ENCODE measurements around the gene NOVA1.

NOVA1 gene

DNA sequence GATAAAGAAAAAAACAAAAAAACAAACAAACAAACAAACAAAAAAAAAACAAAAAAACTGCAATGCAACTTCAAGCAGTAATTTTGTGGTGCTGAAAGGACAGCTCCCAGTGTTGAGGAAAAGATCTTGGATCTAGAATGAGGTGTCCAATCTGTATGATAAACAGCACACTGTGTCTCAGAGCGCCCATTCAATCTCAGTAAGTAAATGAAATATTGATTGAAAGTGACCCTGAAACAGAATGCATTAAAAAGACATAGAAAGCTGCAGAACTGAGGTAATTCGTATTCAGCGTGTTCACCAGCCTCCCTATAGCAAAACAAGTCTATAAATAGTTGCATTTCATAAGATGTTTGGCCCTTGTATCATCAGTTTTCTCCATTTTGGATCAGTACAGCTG, 153.0 kb downstream of the NOVA1 start:
- DNase-seq (ENCODE audit: low read depth), result no peak

DNA sequence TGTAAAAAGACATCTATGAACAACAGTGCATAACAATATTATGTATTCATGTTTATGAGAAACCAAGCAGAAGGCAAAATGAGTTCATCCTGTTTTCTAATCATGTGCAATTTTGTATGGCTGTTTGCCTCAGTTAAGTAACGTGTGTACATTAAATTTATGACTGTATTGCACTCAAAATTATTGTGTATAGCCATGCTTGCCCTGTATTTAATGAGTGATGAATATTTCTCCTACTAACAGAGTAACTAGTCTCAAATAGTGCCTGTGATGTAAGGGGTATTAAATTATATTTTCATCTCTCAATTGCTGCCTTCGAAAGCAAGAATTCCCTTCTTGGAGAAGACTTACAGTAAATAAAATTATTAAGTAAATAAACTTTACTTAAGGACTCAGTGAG, 154.2 kb downstream of the NOVA1 start:
- DNase-seq (ENCODE audit: low read depth), result no peak

DNA sequence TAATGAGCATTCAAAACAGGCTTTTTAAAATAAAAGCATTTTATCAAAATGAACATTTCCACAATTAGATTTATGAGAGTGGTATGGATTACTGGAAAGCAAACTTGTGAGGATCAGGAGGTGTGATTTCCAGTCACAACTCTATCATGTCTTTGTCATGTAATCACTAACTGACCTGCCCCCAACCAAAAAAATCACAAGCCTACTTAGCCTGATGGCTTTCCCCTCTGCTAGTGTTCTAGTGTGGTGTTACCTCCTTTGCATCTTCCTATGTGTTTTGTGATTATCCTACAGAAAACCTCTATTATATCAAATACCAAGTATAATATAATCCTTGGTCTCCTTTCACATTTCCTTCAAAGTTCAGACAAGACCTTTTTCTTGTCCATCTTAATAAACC, 168.6 kb downstream of the NOVA1 start:
- DNase-seq (ENCODE audit: low read depth), result no peak

DNA sequence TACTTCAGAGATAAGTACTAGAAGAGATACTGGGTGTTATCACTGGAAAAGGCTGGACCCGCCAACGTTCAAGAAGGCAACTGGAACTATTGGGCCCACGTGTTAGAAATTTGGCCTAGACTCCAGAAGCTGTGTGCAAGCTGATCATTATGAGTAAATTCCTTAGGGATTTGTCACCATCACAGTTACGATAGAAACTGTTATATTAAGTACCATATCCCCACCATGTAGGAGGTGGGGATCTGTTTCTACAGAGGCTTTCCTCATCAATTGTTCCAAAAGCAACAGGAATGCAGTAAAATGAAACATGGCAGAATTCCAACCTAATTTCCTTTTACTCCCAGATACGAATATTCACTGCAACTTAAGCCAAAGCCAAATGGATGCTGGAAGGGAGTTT, 170.7 kb downstream of the NOVA1 start:
- DNase-seq (ENCODE audit: low read depth), result no peak

DNA sequence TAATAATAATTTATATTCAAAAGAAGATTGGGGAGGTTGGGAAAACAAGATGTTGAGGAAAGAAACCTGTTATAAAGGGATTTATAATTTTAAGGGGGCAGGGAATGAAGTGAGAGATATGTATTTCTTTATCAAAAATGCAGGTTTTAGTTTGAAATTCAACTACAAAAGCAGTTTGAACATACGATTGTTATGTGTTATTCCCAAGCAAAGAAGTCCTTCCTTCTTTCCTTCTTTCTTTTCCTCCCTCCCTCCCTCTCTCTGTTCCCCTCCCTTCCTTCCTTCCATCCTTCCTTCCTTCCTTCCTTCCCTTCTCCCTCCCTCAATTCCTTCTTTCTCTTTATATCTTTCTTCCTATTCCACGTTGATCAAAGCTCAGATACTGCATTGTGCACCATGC, 173.3 kb downstream of the NOVA1 start:
- no peak for DNase-seq (ENCODE audit: low read depth)

DNA sequence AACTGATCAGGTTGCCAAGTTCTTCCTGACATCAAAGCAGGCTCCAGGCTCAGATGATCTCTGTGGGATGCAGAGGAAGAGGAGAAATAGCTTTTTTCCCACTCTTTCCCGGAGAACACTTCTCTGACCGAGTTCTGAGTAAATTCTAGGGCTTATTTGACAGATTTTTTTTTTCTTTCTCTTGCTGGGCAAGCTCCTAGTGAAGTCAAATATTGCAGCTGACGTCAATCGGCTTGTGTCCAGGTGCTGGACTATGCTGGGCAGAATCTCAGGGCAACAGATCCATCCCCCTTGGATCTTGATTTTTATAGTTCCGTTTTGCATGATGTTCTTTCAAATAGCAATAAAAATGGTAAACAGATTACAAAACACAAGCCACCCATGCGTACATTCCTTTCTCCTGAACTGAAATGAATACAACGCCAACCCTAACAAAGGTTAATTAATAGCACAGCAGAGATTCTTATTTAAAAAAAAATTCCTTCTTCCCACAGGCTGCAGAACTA, 182.2 kb downstream of the NOVA1 start:
- DNase-seq (ENCODE audit: low read depth), result no peak

- no peak for DNase-seq (ENCODE audit: low read depth)
These were observed 182.9 kb downstream of the NOVA1 start for GRCh38 chr14:26414926-26415325.

GRCh38 chr14:26414103-26414502, 183.7 kb downstream of the NOVA1 start:
- no peak for DNase-seq (ENCODE audit: low read depth)

DNA sequence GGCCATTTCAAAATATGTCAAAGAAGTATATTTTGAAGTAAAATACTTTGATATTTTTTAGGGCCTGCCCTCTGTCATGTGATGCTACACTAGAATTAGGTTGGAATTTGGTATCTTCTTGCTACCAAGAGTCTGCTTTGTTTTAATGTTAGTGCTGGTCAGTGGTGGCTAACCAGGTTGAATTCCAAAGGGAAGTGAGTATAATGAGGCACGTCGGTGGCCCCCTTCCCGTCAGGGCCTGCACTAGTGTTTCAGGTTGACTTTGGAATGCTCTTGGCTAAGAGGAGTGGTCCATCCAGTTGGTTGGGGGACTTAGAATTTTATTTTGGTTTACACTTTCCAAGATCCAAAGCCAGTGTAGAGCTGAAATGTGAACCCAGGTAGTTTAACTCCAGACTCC, 185.4 kb downstream of the NOVA1 start:
- DNase-seq (ENCODE audit: low read depth), result no peak

- no peak for DNase-seq (ENCODE audit: low read depth)
These were observed 187.6 kb downstream of the NOVA1 start for GRCh38 chr14:26410189-26410685.

DNA sequence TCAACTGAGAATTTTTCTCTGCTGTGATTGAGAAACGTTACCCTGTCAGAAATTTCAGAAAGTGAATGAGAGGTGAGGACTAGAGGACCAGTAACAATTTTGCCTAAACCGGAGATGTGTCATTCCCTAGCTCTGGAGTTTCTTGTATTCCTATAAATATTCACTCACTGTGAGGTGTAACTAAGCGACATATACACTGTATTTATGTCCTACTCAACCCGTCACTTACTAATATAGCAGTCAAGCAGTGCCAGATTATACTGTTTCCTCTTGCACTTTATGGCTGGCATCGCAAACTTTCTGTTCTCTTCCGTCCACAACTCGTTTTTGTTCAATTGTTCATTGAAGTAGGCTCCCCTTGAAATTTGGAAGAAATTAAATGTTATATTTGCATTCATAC, 192.9 kb downstream of the NOVA1 start:
- DNase-seq (ENCODE audit: low read depth), result no peak

DNA sequence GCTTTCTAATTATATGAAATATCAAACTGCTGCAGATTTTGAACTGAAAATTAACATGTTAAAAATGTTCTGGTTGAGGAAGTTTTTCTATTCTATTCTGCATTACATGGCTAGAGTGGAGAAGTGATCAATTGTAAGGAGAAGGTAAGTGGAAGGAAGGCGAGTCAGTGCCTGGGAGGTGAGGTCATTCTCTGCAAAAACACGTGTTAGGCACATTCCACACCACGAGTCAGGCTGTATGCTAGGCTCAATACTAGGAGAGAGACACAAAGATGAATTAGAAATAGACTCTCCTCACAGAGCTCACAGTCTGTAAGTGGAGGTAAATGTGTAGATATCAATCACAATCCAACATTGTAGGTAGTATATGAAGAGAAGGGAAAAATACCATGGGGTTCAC, 194.1 kb downstream of the NOVA1 start:
- DNase-seq (ENCODE audit: low read depth), result no peak

GRCh38 chr14:26402126-26402525, 195.7 kb downstream of the NOVA1 start:
- DNase-seq (ENCODE audit: low read depth), result no peak

- DNase-seq (ENCODE audit: low read depth), result no peak
These were observed 196.5 kb downstream of the NOVA1 start for GRCh38 chr14:26401179-26401968.

GRCh38 chr14:26400373-26400772, 197.5 kb downstream of the NOVA1 start:
- DNase-seq (ENCODE audit: low read depth), result no peak

DNA sequence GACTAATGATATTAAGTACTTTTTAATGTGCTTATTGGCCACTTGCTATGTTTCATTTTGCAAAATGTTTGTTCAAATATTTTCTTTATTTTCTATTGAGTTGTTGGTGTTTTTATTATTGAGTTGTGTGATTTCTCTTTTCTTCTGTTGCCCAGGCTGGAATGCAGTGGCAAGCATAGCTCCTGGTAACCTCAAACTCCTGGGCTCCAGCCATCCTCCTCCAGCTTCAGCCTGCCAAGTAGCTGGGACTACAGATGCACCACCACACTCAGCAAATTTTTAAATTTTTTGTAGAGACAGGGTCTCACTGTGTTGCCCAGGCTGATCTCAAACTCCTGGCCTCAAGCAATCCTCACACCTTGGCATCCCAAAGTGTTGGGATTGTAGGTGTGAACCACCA, 199.2 kb downstream of the NOVA1 start:
- no peak for DNase-seq (ENCODE audit: low read depth)
